ENCODE results near the gene PRR5L.

PRR5L gene

GRCh38 chr11:36467916-36468315 lies 171.8 kb downstream of the PRR5L start:
- DNase-seq (ENCODE audit: low read depth): no peak
- in situ Hi-C loops (cut with HindIII; ENCODE audit: low sequenced_read_pairs): loop anchor here (25.0 kb wide), 1 partner anchor 656 kb away; no protein-coding TSS in a partner anchor
- no peak for TF ChIP-seq CTCF (IDR thresholded peaks at IDR 0.05; ENCODE audit: low read depth, low read length, missing control alignments)
- no peak overlapping the region for H3K4me3 ChIP-seq (ENCODE audit: low read depth, low read length)

GRCh38 chr11:36469063-36469462 lies 173.0 kb downstream of the PRR5L start:
- no peak overlapping the region for H3K4me3 ChIP-seq (ENCODE audit: low read depth, low read length)
- peak; percentile 42 for TF ChIP-seq CTCF (IDR thresholded peaks at IDR 0.05; ENCODE audit: low read depth, low read length, missing control alignments)
- in situ Hi-C loops (cut with HindIII; ENCODE audit: low sequenced_read_pairs): loop anchor here (25.0 kb wide), 1 partner anchor 657 kb away; no protein-coding TSS in a partner anchor
- no peak for DNase-seq (ENCODE audit: low read depth)

- in situ Hi-C loops (cut with HindIII; ENCODE audit: low sequenced_read_pairs): loop anchor here (5.0 to 25.0 kb wide), 2 partner anchors 173 to 658 kb away; partner anchors contain the start of gene PRR5L
- H3K4me3 ChIP-seq (ENCODE audit: low read depth, low read length): no peak overlapping the region
- no peak for DNase-seq (ENCODE audit: low read depth)
- TF ChIP-seq CTCF (IDR thresholded peaks at IDR 0.05; ENCODE audit: low read depth, low read length, missing control alignments): no peak
Measured at GRCh38 chr11:36469881-36470802, 174.1 kb downstream of the PRR5L start.

- DNase-seq (ENCODE audit: low read depth): no peak
- H3K4me3 ChIP-seq (ENCODE audit: low read depth, low read length): no peak overlapping the region
- in situ Hi-C loops (cut with HindIII; ENCODE audit: low sequenced_read_pairs): loop anchor here (5.0 to 25.0 kb wide), 2 partner anchors 174 to 659 kb away; partner anchors contain the start of gene PRR5L
- TF ChIP-seq CTCF (IDR thresholded peaks at IDR 0.05; ENCODE audit: low read depth, low read length, missing control alignments): no peak
Measured at GRCh38 chr11:36471577-36471976, 175.5 kb downstream of the PRR5L start.

- TF ChIP-seq CTCF (IDR thresholded peaks at IDR 0.05; ENCODE audit: low read depth, low read length, missing control alignments): no peak
- in situ Hi-C loops (cut with HindIII; ENCODE audit: low sequenced_read_pairs): no loop called here
- no peak for DNase-seq (ENCODE audit: low read depth)
- no peak overlapping the region for H3K4me3 ChIP-seq (ENCODE audit: low read depth, low read length)
Measured at GRCh38 chr11:36475192-36475591, 179.1 kb downstream of the PRR5L start.

GRCh38 chr11:36478700-36479329 lies 182.7 kb downstream of the PRR5L start:
- in situ Hi-C loops (cut with HindIII; ENCODE audit: low sequenced_read_pairs): no loop called here
- peak; percentile 73 for TF ChIP-seq CTCF (IDR thresholded peaks at IDR 0.05; ENCODE audit: low read depth, low read length, missing control alignments)
- no peak for DNase-seq (ENCODE audit: low read depth)
- no peak overlapping the region for H3K4me3 ChIP-seq (ENCODE audit: low read depth, low read length)
